Measurements from ENCODE around the gene FAM131B.

Gene FAM131B

GRCh38 chr7:143345428-143345900, 17.0 kb downstream of the FAM131B start:
- H3K4me3 ChIP-seq (replicated peaks; ENCODE audit: low read depth, low read length): no peak overlapping the region
- peak; percentile 28 for DNase-seq (ENCODE audit: low read depth)
- TF ChIP-seq, protein P1, sequence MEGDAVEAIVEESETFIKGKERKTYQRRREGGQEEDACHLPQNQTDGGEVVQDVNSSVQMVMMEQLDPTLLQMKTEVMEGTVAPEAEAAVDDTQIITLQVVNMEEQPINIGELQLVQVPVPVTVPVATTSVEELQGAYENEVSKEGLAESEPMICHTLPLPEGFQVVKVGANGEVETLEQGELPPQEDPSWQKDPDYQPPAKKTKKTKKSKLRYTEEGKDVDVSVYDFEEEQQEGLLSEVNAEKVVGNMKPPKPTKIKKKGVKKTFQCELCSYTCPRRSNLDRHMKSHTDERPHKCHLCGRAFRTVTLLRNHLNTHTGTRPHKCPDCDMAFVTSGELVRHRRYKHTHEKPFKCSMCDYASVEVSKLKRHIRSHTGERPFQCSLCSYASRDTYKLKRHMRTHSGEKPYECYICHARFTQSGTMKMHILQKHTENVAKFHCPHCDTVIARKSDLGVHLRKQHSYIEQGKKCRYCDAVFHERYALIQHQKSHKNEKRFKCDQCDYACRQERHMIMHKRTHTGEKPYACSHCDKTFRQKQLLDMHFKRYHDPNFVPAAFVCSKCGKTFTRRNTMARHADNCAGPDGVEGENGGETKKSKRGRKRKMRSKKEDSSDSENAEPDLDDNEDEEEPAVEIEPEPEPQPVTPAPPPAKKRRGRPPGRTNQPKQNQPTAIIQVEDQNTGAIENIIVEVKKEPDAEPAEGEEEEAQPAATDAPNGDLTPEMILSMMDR (IDR thresholded peaks at IDR 0.05; ENCODE audit: low read length, missing control alignments): peak; percentile 46

GRCh38 chr7:143343596-143343995, 18.9 kb downstream of the FAM131B start:
- TF ChIP-seq, protein P1 (IDR thresholded peaks at IDR 0.05; ENCODE audit: low read length, missing control alignments): no peak
- no peak overlapping the region for H3K4me3 ChIP-seq (replicated peaks; ENCODE audit: low read depth, low read length)
- DNase-seq (ENCODE audit: low read depth): no peak

GRCh38 chr7:143341842-143342241, 20.7 kb downstream of the FAM131B start:
- TF ChIP-seq, protein P1 (IDR thresholded peaks at IDR 0.05; ENCODE audit: low read length, missing control alignments): no peak
- H3K4me3 ChIP-seq (replicated peaks; ENCODE audit: low read depth, low read length): no peak overlapping the region
- DNase-seq (ENCODE audit: low read depth): no peak

DNA sequence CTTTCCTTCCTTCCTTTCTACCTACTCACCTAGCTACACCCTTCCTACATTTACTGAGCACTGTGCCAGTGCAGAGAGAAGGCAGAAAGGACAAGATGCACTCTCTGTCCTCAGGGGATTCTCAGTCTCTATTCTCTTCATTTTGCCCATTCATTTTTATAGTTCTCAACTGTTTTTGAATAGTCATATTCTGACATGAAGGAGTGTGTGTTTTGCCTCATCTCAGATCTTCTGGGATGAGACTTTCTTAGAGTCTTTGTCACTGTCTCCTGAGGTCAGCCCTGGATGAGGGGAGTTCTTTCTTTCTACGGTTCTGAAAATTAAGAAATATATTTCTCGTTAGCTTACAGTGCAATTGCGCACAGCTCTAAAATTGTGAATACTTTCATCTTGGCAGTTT, 25.3 kb downstream of the FAM131B start:
- DNase-seq (ENCODE audit: low read depth): no peak
- TF ChIP-seq, protein P1 (IDR thresholded peaks at IDR 0.05; ENCODE audit: low read length, missing control alignments): no peak

GRCh38 chr7:143334244-143334643, 28.3 kb downstream of the FAM131B start:
- no peak for DNase-seq (ENCODE audit: low read depth)
- H3K4me3 ChIP-seq (replicated peaks; ENCODE audit: low read depth, low read length): no peak overlapping the region
- TF ChIP-seq, protein P1 (IDR thresholded peaks at IDR 0.05; ENCODE audit: low read length, missing control alignments): no peak

More for the DNA sequence above, 25.3 kb downstream of the FAM131B start:
- H3K4me3 ChIP-seq (replicated peaks; ENCODE audit: low read depth, low read length): no peak overlapping the region

- H3K4me3 ChIP-seq (replicated peaks; ENCODE audit: low read depth, low read length): no peak overlapping the region
- peak; percentile 83 for DNase-seq (ENCODE audit: low read depth)
- TF ChIP-seq, protein P1 (IDR thresholded peaks at IDR 0.05; ENCODE audit: low read length, missing control alignments): no peak
Observed at GRCh38 chr7:143331179-143331801, 31.2 kb downstream of the FAM131B start.

Data from fibroblast of pulmonary artery (primary cell).